Measurements from ENCODE around the gene PCBP3. TPM values are rescaled to one million over a fixed set of nuclear protein-coding genes. Genes with fewer than 3 reads are reported as not detected.

PCBP3 gene
- total RNA-seq, 1 experiment from 2014 or later, result 10.9 TPM

GRCh38 chr21:45934085-45934484 is 290.6 kb downstream of the PCBP3 start:
- Histone ChIP-seq H2BK120ac (ENCODE audit: low read depth, low read length, poor library complexity, severe bottlenecking) (no peak overlapping the region), H3K79me2 (ENCODE audit: insufficient read depth, low read length) (no peaks in the 10 kb centered on the region), H2BK5ac (ENCODE audit: insufficient read length, low read length) (no peak overlapping the region), H3K27ac (ENCODE audit: insufficient read length, low read depth, low read length) (no peak overlapping the region), H3K27me3 (ENCODE audit: insufficient read depth, low read length) (no peaks in the 10 kb centered on the region), H3K14ac (ENCODE audit: insufficient read depth, low read length) (no peak overlapping the region), H4K20me1 (ENCODE audit: control insufficient read depth, insufficient read depth, insufficient read length) (no peaks in the 10 kb centered on the region), H4K91ac (ENCODE audit: insufficient read length, low read depth, low read length) (no peak overlapping the region), H3K4me1 (ENCODE audit: insufficient read depth, low read length) (no peaks in the 10 kb centered on the region), H2AK5ac (ENCODE audit: insufficient read length, low read length) (no peak overlapping the region), H3T11ph (ENCODE audit: low read length) (no peak overlapping the region), H2BK12ac (ENCODE audit: insufficient read length, low read depth, low read length) (no peak overlapping the region), H2BK15ac (ENCODE audit: low read depth, low read length) (no peak overlapping the region), H3K56ac (ENCODE audit: insufficient read length, low read depth, low read length) (no peak overlapping the region), H3K9me3 (ENCODE audit: control insufficient read depth, low read depth, low read length) (no peaks in the 10 kb centered on the region), H3K23ac (ENCODE audit: insufficient read length, low read depth, low read length) (no peak overlapping the region), H3K4me2 (ENCODE audit: insufficient read depth, insufficient read length, low read length) (no peak overlapping the region), H3K4ac (ENCODE audit: low read depth, low read length) (no peak overlapping the region), H3K23me2 (ENCODE audit: insufficient read length, low read depth, low read length, poor library complexity, severe bottlenecking) (no peaks in the 10 kb centered on the region), H3K18ac (ENCODE audit: insufficient read length, low read depth, low read length) (no peak overlapping the region), H3K79me1 (ENCODE audit: insufficient read depth, low read depth, low read length, poor library complexity, severe bottlenecking) (no peaks in the 10 kb centered on the region), H2AFZ (ENCODE audit: low read length) (no peak overlapping the region), H4K8ac (replicated peaks; ENCODE audit: insufficient read length, low read depth, low read length) (no peak overlapping the region), H3K9ac (ENCODE audit: extremely low read depth, insufficient read length, low read length) (no peak overlapping the region), H2BK20ac (ENCODE audit: low read depth, low read length, poor library complexity, severe bottlenecking) (no peak overlapping the region), H4K5ac (ENCODE audit: insufficient read length, low read depth, low read length) (no peak overlapping the region)
- Mint-ChIP-seq H3K9me3 (peaks cover 4 to 6% of the 10 kb centered on the region in 2 experiments; a peak in 3 of 5 replicates), H3K4me3 (no peak overlapping the region), H3K36me3 (ENCODE audit: insufficient read depth in 1 of 3, low read depth in 3 of 3) (peaks cover 5 to 9% (median 5%) of the 10 kb centered on the region in 3 experiments; a peak in 3 of 7 replicates), H3K27me3 (ENCODE audit: low read depth) (peaks cover 37% of the 10 kb centered on the region), H3K4me1 (peaks cover 0 to 2% of the 10 kb centered on the region in 2 experiments; a peak in 2 of 4 replicates), H3K27ac (peak overlapping the region in 1 of 3 experiments; percentile 76; a peak in 1 of 7 replicates)
- TF ChIP-seq CTCF (conservative IDR thresholded peaks at IDR 0.05), result no peak
- no peak for DNase-seq
- no CpG with 5 or more reads among the region's 6 CpGs for WGBS (ENCODE audit: extremely low coverage, insufficient read length, low lambda C conversion rate)
